SK-N-SH (cell line): Measurements from ENCODE around the gene TOM1L2.

Experiments used
- CTCF ChIP-seq: fragments of 200-600 bp; sonication (generic); IDR thresholded peaks from 2 replicates; pipeline ENCODE4 v1.6.1; 2017; ENCODE audit warnings: antibody characterized with exemption, mild to moderate bottlenecking, moderate library complexity
- EP300 ChIP-seq, 2 experiments: IDR thresholded peaks; 2 replicates each; pipeline versions ENCODE4 v1.4.0 to v1.6.1; 2012; ENCODE audit warnings: borderline replicate concordance in 1 of 2, low read depth in 1 of 2, low read length in 1 of 2
- EZH2phosphoT487 ChIP-seq: fragments of 200-600 bp; sonication (generic); IDR thresholded peaks from 2 replicates; pipeline ENCODE4 v1.6.1; 2017; ENCODE audit warnings: low read depth, mixed run types, mild to moderate bottlenecking, antibody characterized with exemption, moderate library complexity, borderline replicate concordance
- GATA2 ChIP-seq: sonication (generic); formaldehyde crosslinking; IDR thresholded peaks from 2 replicates; pipeline ENCODE4 v1.5.0; 2020; ENCODE audit warnings: mild to moderate bottlenecking, missing genetic modification reagents
- JUND ChIP-seq: IDR thresholded peaks from 2 replicates; pipeline ENCODE4 v1.4.0; 2012
- MXI1 ChIP-seq: IDR thresholded peaks from 2 replicates; pipeline ENCODE4 v1.6.1; 2012; ENCODE audit warnings: mild to moderate bottlenecking, low read depth, low read length, improper control_type of control experiment
- POLR2AphosphoS5 ChIP-seq: IDR thresholded peaks from 2 replicates; pipeline ENCODE4 v1.6.1; 2012; ENCODE audit warnings: low read depth, low read length
- RAD21 ChIP-seq: IDR thresholded peaks from 2 replicates; pipeline ENCODE4 v1.6.1; 2012; ENCODE audit warnings: mild to moderate bottlenecking, low read length
- RFX5 ChIP-seq: IDR thresholded peaks from 2 replicates; pipeline ENCODE4 v1.6.1; 2012; ENCODE audit warnings: mild to moderate bottlenecking, improper control_type of control experiment, low read length
- RXRA ChIP-seq: IDR thresholded peaks from 2 replicates; pipeline ENCODE4 v1.4.0; 2012; ENCODE audit warnings: low read depth, mild to moderate bottlenecking, borderline replicate concordance
- TAF1 ChIP-seq: IDR thresholded peaks from 2 replicates; pipeline ENCODE4 v1.6.1; 2012; ENCODE audit warnings: low read depth, mild to moderate bottlenecking, low read length, moderate library complexity, borderline replicate concordance
- TEAD4 ChIP-seq: IDR thresholded peaks from 2 replicates; pipeline ENCODE4 v1.4.0; 2012; ENCODE audit warnings: mild to moderate bottlenecking, borderline replicate concordance; ENCODE audit not compliant: insufficient read depth
- YY1 ChIP-seq: IDR thresholded peaks from 2 replicates; pipeline ENCODE4 v1.4.0; 2012; ENCODE audit warnings: low read depth, mild to moderate bottlenecking
- TF ChIP-seq, protein P1 (sequence below): IDR thresholded peaks from 2 replicates; pipeline ENCODE4 v1.6.1; 2012; ENCODE audit warnings: mild to moderate bottlenecking, low read depth, low read length, moderate library complexity

DNA sequence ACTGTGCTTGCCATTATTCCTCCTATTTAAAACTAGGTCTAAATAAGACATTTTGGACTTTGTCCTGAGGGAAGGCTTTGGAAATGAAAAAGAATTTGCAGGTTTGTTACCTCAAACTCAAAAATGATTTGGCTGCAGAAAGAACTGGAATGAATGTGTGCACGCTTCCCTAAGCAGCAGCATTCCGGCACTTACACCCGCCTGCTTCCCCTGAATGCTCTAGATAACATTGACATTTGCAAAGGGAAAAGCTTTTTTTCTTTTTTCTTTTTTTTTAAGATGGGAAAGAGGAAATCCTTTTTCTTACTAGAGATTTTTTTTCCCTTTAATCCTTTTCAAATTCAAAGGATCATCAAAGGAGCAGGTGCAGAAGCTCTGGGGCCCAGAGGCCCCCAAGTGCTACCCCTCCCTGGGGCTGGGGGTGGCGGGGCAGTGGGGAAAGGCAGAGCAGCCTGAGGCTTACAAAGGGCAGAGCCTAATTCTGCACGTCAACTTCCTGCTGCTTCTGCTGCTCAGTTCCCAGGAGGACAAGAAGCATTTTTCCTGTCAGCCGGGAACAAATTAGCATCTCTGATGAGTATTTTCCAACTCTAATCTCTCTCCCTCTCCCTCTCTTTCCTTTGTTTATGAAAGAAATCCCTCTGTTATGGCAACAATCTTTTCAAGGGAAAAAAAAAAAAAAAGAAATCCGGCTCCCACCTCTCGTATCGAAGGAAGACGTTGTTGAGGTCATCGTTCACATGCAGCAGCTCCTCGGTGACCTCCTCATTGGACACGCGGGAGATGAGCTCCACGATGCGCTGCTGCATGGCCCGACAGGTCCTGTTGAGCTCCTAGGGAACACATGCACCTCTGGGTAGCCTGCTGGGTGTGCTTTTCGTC lies 103.3 kb downstream of the TOM1L2 start:
- TF ChIP-seq POLR2AphosphoS5 (no peak), RXRA (no peak), YY1 (no peak), EZH2phosphoT487 (no peak), RAD21 (no peak), TAF1 (no peak), CTCF (no peak), GATA2 (no peak), MXI1 (no peak), TEAD4 (no peak), EP300 (IDR thresholded peaks at IDR 0.05; ENCODE audit: borderline replicate concordance in 1 of 2, low read depth in 1 of 2, low read length in 1 of 2) (no peak), JUND (no peak), RFX5 (no peak)
- TF ChIP-seq, protein P1, sequence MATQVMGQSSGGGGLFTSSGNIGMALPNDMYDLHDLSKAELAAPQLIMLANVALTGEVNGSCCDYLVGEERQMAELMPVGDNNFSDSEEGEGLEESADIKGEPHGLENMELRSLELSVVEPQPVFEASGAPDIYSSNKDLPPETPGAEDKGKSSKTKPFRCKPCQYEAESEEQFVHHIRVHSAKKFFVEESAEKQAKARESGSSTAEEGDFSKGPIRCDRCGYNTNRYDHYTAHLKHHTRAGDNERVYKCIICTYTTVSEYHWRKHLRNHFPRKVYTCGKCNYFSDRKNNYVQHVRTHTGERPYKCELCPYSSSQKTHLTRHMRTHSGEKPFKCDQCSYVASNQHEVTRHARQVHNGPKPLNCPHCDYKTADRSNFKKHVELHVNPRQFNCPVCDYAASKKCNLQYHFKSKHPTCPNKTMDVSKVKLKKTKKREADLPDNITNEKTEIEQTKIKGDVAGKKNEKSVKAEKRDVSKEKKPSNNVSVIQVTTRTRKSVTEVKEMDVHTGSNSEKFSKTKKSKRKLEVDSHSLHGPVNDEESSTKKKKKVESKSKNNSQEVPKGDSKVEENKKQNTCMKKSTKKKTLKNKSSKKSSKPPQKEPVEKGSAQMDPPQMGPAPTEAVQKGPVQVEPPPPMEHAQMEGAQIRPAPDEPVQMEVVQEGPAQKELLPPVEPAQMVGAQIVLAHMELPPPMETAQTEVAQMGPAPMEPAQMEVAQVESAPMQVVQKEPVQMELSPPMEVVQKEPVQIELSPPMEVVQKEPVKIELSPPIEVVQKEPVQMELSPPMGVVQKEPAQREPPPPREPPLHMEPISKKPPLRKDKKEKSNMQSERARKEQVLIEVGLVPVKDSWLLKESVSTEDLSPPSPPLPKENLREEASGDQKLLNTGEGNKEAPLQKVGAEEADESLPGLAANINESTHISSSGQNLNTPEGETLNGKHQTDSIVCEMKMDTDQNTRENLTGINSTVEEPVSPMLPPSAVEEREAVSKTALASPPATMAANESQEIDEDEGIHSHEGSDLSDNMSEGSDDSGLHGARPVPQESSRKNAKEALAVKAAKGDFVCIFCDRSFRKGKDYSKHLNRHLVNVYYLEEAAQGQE: no peak
